GM12878 (cell line): ENCODE results near the gene AKAP1.

Experiments
- EP300 ChIP-seq, 2 experiments: fragments of 150-350 bp in 1 of 2; IDR thresholded peaks; 2 replicates each; pipeline ENCODE4 v1.6.1; 2011 to 2012; ENCODE audit warnings: low read depth in 2 of 2, low read length in 2 of 2, borderline replicate concordance in 1 of 2, improper control_type of control experiment in 1 of 2, inconsistent platforms in 1 of 2; ENCODE audit not compliant: control insufficient read depth in 1 of 2
- EZH2 ChIP-seq: IDR thresholded peaks from 2 replicates; pipeline ENCODE4 v1.6.1; 2012; ENCODE audit warnings: low read depth, mild to moderate bottlenecking, control low read depth, inconsistent platforms, low read length, borderline replicate concordance; ENCODE audit not compliant: control insufficient read depth
- PAX5 ChIP-seq: IDR thresholded peaks from 2 replicates; pipeline ENCODE4 v1.6.1; 2011; ENCODE audit warnings: low read depth, low read length, borderline replicate concordance
- SMC3 ChIP-seq: IDR thresholded peaks from 2 replicates; pipeline ENCODE4 v1.6.1; 2011; ENCODE audit warnings: low read length, improper control_type of control experiment, borderline replicate concordance

DNA sequence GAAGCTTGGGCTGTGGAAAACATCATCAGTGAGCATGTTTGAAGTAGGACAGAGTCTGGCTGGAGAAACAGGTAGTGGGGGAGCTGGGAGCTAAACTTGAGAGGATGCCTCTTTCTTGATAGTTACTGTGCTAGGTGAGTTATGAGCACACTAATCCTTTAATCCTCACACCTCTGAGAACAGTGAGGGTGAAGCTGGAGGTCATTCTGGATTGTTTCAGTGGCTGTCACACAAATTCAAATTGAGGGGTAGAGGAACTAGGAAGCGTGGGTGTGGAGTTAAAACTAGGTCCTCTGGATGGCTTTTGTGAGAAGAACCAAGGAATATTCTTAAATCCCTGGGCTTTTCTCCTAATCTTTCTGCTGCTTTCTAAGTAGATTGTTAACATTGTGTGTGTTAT is 3.3 kb downstream of the AKAP1 start:
- TF ChIP-seq EZH2 (no peak), EP300 (IDR thresholded peaks at IDR 0.05; ENCODE audit: borderline replicate concordance in 1 of 2, control insufficient read depth in 1 of 2, low read depth in 2 of 2, low read length in 2 of 2) (no peak), SMC3 (no peak), PAX5 (no peak)
